Neuronal stem cell (in vitro differentiated cells): ENCODE measurements around the gene STXBP6.

ENCODE experiments used
- DNase-seq: peaks from one replicate; pipeline ENCODE4 v3.0.0-alpha.2; 2013; ENCODE audit warnings: low spot score
- H2AFZ ChIP-seq: one replicate; pipeline ENCODE4 v1.6.1; 2013; ENCODE audit warnings: mild to moderate bottlenecking, low read length, inconsistent platforms
- H2AK5ac ChIP-seq: 2 replicates; pipeline ENCODE4 v1.6.1; 2013; ENCODE audit warnings: low read depth, mild to moderate bottlenecking, inconsistent platforms, low read length, moderate library complexity, mixed read lengths
- H2BK120ac ChIP-seq: 2 replicates; pipeline ENCODE4 v1.6.1; 2013; ENCODE audit warnings: low read depth, mild to moderate bottlenecking, inconsistent platforms, low read length, moderate library complexity, mixed read lengths
- H2BK12ac ChIP-seq: one replicate; pipeline ENCODE4 v1.6.1; 2013; ENCODE audit warnings: low read length, inconsistent platforms
- H2BK15ac ChIP-seq: 2 replicates; pipeline ENCODE4 v1.6.1; 2013; ENCODE audit warnings: mild to moderate bottlenecking, low read length, inconsistent platforms, mixed read lengths
- H2BK5ac ChIP-seq: one replicate; pipeline ENCODE4 v1.6.1; 2013; ENCODE audit warnings: inconsistent platforms, mild to moderate bottlenecking, low read length, moderate library complexity
- H3K14ac ChIP-seq: one replicate; pipeline ENCODE4 v1.6.1; 2013; ENCODE audit warnings: low read length, inconsistent platforms
- H3K18ac ChIP-seq: 2 replicates; pipeline ENCODE4 v1.6.1; 2013; ENCODE audit warnings: low read length, inconsistent platforms
- H3K23ac ChIP-seq: 2 replicates; pipeline ENCODE4 v1.6.1; 2013; ENCODE audit warnings: low read depth, mild to moderate bottlenecking, mixed read lengths, low read length, inconsistent platforms; ENCODE audit not compliant: poor library complexity
- H3K27ac ChIP-seq: replicated peaks from 3 replicates; pipeline ENCODE4 v1.5.1; 2013; ENCODE audit warnings: low read length, inconsistent platforms
- H3K27me3 ChIP-seq, 3 experiments: 2 replicates each; pipeline ENCODE4 v1.6.1; 2013; ENCODE audit warnings: low read length in 3 of 3, mild to moderate bottlenecking in 2 of 3, inconsistent platforms in 1 of 3, low read depth in 1 of 3, mixed read lengths in 1 of 3, moderate library complexity in 1 of 3; ENCODE audit not compliant: control insufficient read depth in 3 of 3, insufficient read depth in 3 of 3
- H3K36me3 ChIP-seq, 2 donors: replicated peaks in 1 of 2; 2 replicates each; pipeline ENCODE4 v1.6.1; 2013; ENCODE audit warnings: low read length in 2 of 2; ENCODE audit not compliant: control insufficient read depth in 2 of 2, insufficient read depth in 2 of 2
- H3K4ac ChIP-seq: 2 replicates; pipeline ENCODE4 v1.6.1; 2013; ENCODE audit warnings: inconsistent platforms, mild to moderate bottlenecking, low read length, moderate library complexity
- H3K4me1 ChIP-seq, 2 donors: 1 replicate in 1 of 2; 2 replicates in 1 of 2; pipeline ENCODE4 v1.6.1; 2013; ENCODE audit warnings: low read length in 2 of 2, low read depth in 1 of 2; ENCODE audit not compliant: control insufficient read depth in 2 of 2, insufficient read depth in 1 of 2
- H3K4me2 ChIP-seq: one replicate; pipeline ENCODE4 v1.6.1; 2013; ENCODE audit warnings: mild to moderate bottlenecking, low read length, inconsistent platforms; ENCODE audit not compliant: insufficient read depth, poor library complexity, severe bottlenecking
- H3K4me3 ChIP-seq, 2 donors: 2 replicates each; pipeline ENCODE4 v1.5.1; 2013; ENCODE audit warnings: low read length in 2 of 2, mild to moderate bottlenecking in 2 of 2, inconsistent platforms in 1 of 2, moderate library complexity in 1 of 2
- H3K79me1 ChIP-seq: one replicate; pipeline ENCODE4 v1.6.1; 2013; ENCODE audit warnings: low read depth, mild to moderate bottlenecking, inconsistent platforms, low read length, moderate library complexity
- H3K9ac ChIP-seq: one replicate; pipeline ENCODE4 v1.6.1; 2013; ENCODE audit warnings: mild to moderate bottlenecking, low read depth, low read length, inconsistent platforms; ENCODE audit not compliant: poor library complexity
- H3K9me3 ChIP-seq, 2 donors: replicated peaks in 1 of 2; 2 replicates each; pipeline versions ENCODE3 to v1.6.1; 2013; ENCODE audit warnings: low read length in 2 of 2, mild to moderate bottlenecking in 2 of 2, inconsistent platforms in 1 of 2, low read depth in 1 of 2, mixed read lengths in 1 of 2, moderate library complexity in 1 of 2; ENCODE audit not compliant: control insufficient read depth in 2 of 2, insufficient read depth in 1 of 2
- H4K8ac ChIP-seq: one replicate; pipeline ENCODE4 v1.6.1; 2013; ENCODE audit warnings: low read depth, mild to moderate bottlenecking, inconsistent platforms, low read length, moderate library complexity
- H4K91ac ChIP-seq: one replicate; pipeline ENCODE4 v1.6.1; 2013; ENCODE audit warnings: low read length, low read depth, mild to moderate bottlenecking, inconsistent platforms; ENCODE audit not compliant: poor library complexity
- WGBS, 2 donors: extraction: QIAGEN DNeasy Blood & Tissue Kit; methylation state at CpG; one replicate each; pipeline ENCODE4 v1.1.7; 2013; ENCODE audit warnings: missing lambda C conversion rate in 2 of 2, mixed read lengths in 1 of 2; ENCODE audit not compliant: insufficient read length in 2 of 2, insufficient replicate concordance in 1 of 2; ENCODE audit errors: extremely low coverage in 2 of 2; 5-methylcytosine and 5-hydroxymethylcytosine counted together

The STXBP6 gene

GRCh38 chr14:24954037-24954699 is 95.8 kb downstream of the STXBP6 start:
- H3K79me1 ChIP-seq = no peaks in the 10 kb centered on the region
- no peak overlapping the region for H2AK5ac ChIP-seq
- no peak overlapping the region for H3K27ac ChIP-seq
- H3K36me3 ChIP-seq = no peaks in the 10 kb centered on the region
- peak overlapping the region; percentile 38 for H2AFZ ChIP-seq
- DNase-seq = no peak
- no peak overlapping the region for H2BK12ac ChIP-seq
- H3K9ac ChIP-seq = no peak overlapping the region
- no peak overlapping the region for H3K4me2 ChIP-seq
- no peak overlapping the region for H3K4me3 ChIP-seq
- no peak overlapping the region for H2BK15ac ChIP-seq
- H3K23ac ChIP-seq = no peak overlapping the region
- no peak overlapping the region for H3K14ac ChIP-seq
- peaks cover 0 to 2% of the 10 kb centered on the region in 2 donors for H3K9me3 ChIP-seq
- no peak overlapping the region for H4K91ac ChIP-seq
- H2BK5ac ChIP-seq = no peak overlapping the region
- no peak overlapping the region for H2BK120ac ChIP-seq
- no peak overlapping the region for H3K4ac ChIP-seq
- no peak overlapping the region for H4K8ac ChIP-seq
- H3K4me1 ChIP-seq = peaks cover 0 to 13% of the 10 kb centered on the region in 2 donors
- H3K18ac ChIP-seq = no peak overlapping the region
- H3K27me3 ChIP-seq = no peaks in the 10 kb centered on the region
- no CpG with 5 or more reads among the region's 4 CpGs for WGBS, 2 donors

GRCh38 chr14:24952851-24953666 is 96.9 kb downstream of the STXBP6 start:
- Histone ChIP-seq H2BK12ac (no peak overlapping the region), H3K4ac (no peak overlapping the region), H3K27ac (no peak overlapping the region), H3K4me3 (no peak overlapping the region), H3K14ac (no peak overlapping the region), H3K4me2 (no peak overlapping the region), H4K8ac (no peak overlapping the region), H2AK5ac (no peak overlapping the region), H3K23ac (no peak overlapping the region), H3K4me1 (peaks cover 0 to 16% of the 10 kb centered on the region in 2 donors), H4K91ac (no peak overlapping the region), H2BK15ac (no peak overlapping the region), H2AFZ (no peak overlapping the region), H3K9me3 (peaks cover 0 to 2% of the 10 kb centered on the region in 2 donors), H3K79me1 (no peaks in the 10 kb centered on the region), H3K36me3 (no peaks in the 10 kb centered on the region), H2BK5ac (no peak overlapping the region), H3K9ac (no peak overlapping the region), H3K27me3 (no peaks in the 10 kb centered on the region), H3K18ac (no peak overlapping the region), H2BK120ac (no peak overlapping the region)
- WGBS, 2 donors = no CpG with 5 or more reads among the region's 8 CpGs
- DNase-seq = no peak

- H3K23ac ChIP-seq = no peak overlapping the region
- DNase-seq = no peak
- peaks cover 0 to 3% of the 10 kb centered on the region in 2 donors for H3K4me1 ChIP-seq
Observed at GRCh38 chr14:24948261-24948847, 101.6 kb downstream of the STXBP6 start.

GRCh38 chr14:24947131-24947530 is 102.8 kb downstream of the STXBP6 start:
- H2BK5ac ChIP-seq = no peak overlapping the region
- no peak overlapping the region for H4K91ac ChIP-seq
- H3K27me3 ChIP-seq = no peaks in the 10 kb centered on the region
- H2AK5ac ChIP-seq = no peak overlapping the region
- H2AFZ ChIP-seq = no peak overlapping the region
- H2BK120ac ChIP-seq = no peak overlapping the region
- H3K23ac ChIP-seq = no peak overlapping the region
- H3K4ac ChIP-seq = no peak overlapping the region
- no peak overlapping the region for H3K4me3 ChIP-seq
- no peak overlapping the region for H3K14ac ChIP-seq
- H3K36me3 ChIP-seq = no peaks in the 10 kb centered on the region
- no peak overlapping the region for H3K4me2 ChIP-seq
- no peak for DNase-seq
- H3K18ac ChIP-seq = no peak overlapping the region
- no peak overlapping the region for H3K9ac ChIP-seq
- H4K8ac ChIP-seq = no peak overlapping the region
- H3K9me3 ChIP-seq = no peaks in the 10 kb centered on the region
- no peak overlapping the region for H2BK15ac ChIP-seq
- H2BK12ac ChIP-seq = no peak overlapping the region
- whole genome bisulfite sequencing, 2 donors = no CpG with 5 or more reads among the region's 6 CpGs
- peaks cover 0 to 11% of the 10 kb centered on the region in 2 donors for H3K4me1 ChIP-seq
- H3K27ac ChIP-seq = no peak overlapping the region
- no peaks in the 10 kb centered on the region for H3K79me1 ChIP-seq

More at GRCh38 chr14:24948261-24948847, 101.6 kb downstream of the STXBP6 start:
- no peaks in the 10 kb centered on the region for H3K36me3 ChIP-seq
- H2AK5ac ChIP-seq = no peak overlapping the region
- H4K91ac ChIP-seq = no peak overlapping the region
- H3K18ac ChIP-seq = no peak overlapping the region
- no peak overlapping the region for H3K14ac ChIP-seq
- H3K9me3 ChIP-seq = peaks cover 0 to 2% of the 10 kb centered on the region in 2 donors
- no CpG with 5 or more reads among the region's 1 CpG for WGBS, 2 donors
- no peak overlapping the region for H2BK120ac ChIP-seq
- H3K4me3 ChIP-seq = no peak overlapping the region
- H3K27me3 ChIP-seq = no peaks in the 10 kb centered on the region
- H3K4ac ChIP-seq = no peak overlapping the region
- H2BK12ac ChIP-seq = no peak overlapping the region
- no peak overlapping the region for H4K8ac ChIP-seq
- H3K9ac ChIP-seq = no peak overlapping the region
- H2AFZ ChIP-seq = no peak overlapping the region
- no peak overlapping the region for H2BK15ac ChIP-seq
- H3K79me1 ChIP-seq = no peaks in the 10 kb centered on the region
- H2BK5ac ChIP-seq = no peak overlapping the region
- no peak overlapping the region for H3K4me2 ChIP-seq
- H3K27ac ChIP-seq = no peak overlapping the region
